ENCODE results near the gene EIF5A.

The EIF5A gene

GRCh38 chr17:7313890-7314718 is 6.7 kb downstream of the EIF5A start:
- DNase-seq = no peak

GRCh38 chr17:7314719-7315569 is 7.5 kb downstream of the EIF5A start, which contains the start of gene GPS2:
TSS of gene GPS2 (minus strand) at chr17:7315360. CDS start at chr17:7315052, 308 bp downstream.
- peak; percentile 77 for DNase-seq

- DNase-seq = no peak
Measured at GRCh38 chr17:7315570-7316235, 8.3 kb downstream of the EIF5A start.

GRCh38 chr17:7317161-7317803 is 9.9 kb downstream of the EIF5A start:
- DNase-seq = no peak

DNA sequence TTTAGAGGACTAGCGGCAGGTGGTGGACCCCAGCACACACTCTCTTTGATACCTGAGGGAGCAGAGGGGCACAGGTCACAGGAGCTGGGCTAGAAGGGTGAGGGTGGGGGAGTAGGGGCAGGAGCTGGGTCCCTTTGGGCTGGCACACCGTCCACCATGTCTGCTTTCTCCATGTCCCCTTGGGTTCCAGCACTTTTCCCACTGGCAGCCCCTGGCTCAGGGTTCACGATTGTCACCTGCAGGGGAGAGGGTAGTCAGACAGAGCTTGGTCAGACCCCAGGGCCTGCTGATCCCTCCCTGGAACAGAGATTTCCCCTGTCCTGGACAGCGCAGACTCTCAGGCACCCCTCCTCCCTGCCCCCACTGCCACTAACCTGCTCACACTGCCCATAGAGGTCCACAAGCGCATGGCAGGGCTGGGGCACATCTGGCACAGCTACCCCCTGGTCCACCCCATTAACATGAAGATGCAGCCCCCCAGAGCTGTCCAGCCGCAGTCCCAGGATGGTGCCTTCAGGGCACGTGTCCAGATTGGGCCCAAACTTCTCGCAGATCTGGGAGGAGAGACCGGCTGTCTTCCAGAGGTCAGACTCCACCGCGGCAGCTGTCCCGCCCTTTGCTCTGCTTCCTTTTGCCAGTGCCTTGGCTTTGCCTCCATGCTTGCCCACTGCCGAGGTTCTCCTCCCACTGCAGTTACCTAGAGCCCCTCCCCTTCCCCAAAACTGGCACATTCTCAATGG is 10.9 kb downstream of the EIF5A start:
- DNase-seq = no peak

GRCh38 chr17:7321466-7321865 is 14.0 kb downstream of the EIF5A start:
- DNase-seq = no peak

- DNase-seq = no peak
Measured at GRCh38 chr17:7322520-7323194, 15.2 kb downstream of the EIF5A start.

DNA sequence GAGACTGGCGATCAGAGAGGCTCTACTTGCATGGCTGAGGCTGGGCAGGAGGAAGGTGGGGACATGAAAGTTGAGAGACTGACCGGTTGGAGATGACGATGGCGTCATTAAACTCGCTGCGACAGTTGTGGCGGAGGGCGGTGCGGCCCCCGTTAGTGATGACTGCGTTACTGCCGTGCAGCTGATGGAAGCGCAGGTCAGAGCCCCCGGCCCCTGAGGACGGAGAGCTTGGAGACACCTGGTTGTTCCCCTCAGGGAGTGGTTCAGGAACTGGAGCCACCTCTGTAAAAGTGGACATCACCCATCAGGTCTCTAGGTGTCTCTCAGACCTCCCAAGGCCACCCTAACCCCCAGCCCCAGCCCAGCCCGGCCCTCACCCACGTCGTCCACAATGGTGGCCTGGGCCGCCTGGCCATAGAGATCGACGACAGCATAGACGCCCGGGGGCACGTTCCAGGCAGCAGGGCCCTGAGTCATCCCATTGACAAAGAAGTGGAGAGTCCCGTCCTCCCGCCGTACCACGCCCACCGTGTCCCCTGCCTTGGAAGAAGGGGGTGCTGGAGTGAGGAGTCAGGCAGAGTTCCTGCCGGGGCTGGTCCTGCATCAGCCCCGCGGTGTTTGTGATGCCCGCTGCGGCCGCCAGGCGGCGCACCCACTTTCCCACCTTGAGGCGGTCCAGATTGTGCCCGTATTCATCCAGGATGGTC is 16.5 kb downstream of the EIF5A start:
- DNase-seq = no peak

DNA sequence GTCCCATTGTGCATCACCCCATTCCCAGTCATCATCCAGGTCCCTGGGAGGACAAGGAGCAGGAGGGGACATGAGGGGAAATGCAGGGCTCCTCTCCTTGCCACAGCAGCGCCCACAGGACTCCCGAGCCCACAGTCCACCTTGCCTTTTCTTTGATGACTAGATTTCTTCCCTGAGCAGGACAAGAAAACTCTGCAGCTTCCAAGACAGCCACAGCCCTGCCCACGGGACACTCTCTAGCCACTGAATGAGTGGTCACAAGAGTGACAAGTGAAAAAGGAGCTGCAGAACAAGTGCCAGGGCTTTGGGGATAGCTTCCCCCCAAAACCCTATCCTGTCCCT is 17.0 kb downstream of the EIF5A start:
- no peak for DNase-seq

GRCh38 chr17:7325031-7325528 is 17.7 kb downstream of the EIF5A start:
- no peak for DNase-seq

DNA sequence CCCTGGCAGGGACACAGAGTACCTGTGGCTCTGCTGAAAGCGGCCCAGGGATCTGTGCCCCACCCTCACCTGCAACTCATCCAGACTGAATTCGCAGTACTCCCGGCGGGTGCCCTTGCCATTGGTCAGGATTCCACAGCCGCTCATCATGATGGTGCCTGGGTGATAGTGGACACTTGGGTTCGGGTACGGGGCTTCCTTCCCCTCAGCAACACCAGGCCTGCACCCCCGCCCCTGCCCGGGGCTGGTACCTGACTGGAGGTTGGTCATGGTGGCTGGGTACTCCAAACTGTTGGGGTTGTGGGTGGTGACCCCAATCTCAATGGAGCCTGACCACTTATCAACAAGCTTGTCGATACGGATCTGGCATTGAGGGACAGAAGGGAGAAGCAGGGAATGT is 18.8 kb downstream of the EIF5A start:
- DNase-seq = no peak

- no peak for DNase-seq
Measured at GRCh38 chr17:7327056-7327455, 19.6 kb downstream of the EIF5A start.

- DNase-seq = no peak
Measured at GRCh38 chr17:7327501-7327900, 20.1 kb downstream of the EIF5A start.

DNA sequence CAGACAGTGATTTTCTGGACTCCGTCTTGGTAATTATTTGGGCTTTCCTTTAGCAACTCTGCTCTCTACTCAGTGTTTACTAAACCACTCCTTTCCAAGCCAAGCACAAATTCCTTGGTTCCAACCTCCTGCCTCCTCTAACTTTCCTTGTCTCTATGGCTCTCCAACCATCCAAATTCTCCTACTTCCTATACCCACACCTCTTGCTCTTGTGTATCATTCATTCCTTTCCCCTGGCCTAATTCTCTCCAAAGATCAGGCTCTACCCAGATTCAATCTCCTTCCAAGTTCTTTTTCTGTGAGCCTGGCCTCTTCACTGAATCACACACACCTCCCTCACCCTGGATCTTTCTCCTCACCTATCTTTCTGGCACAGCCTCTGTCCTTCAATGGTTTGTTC is 20.6 kb downstream of the EIF5A start:
- no peak for DNase-seq

DNA sequence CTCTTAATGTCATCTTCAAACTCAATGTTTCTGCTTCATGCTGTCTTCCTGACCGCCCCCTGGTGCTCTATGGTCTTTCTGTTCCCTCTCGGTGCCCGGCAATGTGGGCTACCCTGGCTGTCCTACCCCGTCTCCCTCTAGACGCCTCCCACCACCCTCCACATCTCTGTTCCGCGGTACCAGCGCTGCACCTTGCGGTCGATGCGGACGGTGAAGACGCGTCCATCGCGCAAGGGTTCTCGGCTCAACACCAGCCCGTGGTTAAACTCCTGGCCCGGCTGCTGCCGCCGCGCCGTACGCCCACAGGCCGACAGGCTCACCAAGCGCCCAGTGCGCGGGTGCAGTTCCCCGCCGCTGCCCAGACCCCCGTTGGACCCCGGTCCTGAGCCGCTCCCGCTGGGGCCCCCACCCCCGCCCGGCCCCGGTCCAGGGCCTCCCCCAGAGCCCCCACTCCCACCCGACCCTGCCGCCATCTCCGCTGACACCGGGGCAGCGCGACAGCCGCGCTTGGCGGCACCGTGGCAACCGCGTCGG is 21.5 kb downstream of the EIF5A start, which contains the start of gene NEURL4:
Gene NEURL4 (minus strand): TSS at position 496 of the 534 bp plus-strand sequence. CDS start 23 bp downstream, at position 473.
- DNase-seq = no peak

- peak; percentile 98 for DNase-seq
Measured at GRCh38 chr17:7329374-7329996, 22.1 kb downstream of the EIF5A start.

- DNase-seq = peak; percentile 80
Measured at GRCh38 chr17:7329997-7330637, 22.7 kb downstream of the EIF5A start.

GRCh38 chr17:7330638-7331015 is 23.2 kb downstream of the EIF5A start:
- DNase-seq = no peak

DNA sequence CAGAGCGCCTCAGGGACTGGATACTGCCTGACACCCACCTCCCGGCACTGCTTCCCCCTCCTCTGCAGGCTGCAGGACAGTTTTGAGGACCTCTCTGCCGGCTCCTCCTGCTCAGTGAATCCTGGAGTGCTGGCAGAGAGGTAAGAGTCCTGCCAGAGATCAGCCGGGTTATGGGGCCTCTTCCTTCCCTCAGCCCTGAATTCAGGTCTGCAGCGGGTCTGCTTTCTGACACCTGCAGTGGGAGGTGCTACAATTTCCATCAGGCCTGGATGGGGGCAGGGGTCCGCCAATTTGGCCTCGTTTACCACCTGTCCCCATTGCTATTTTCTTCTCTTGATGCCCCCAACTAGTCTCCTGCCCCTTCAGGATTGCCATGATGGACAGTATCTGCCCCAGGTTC is 24.7 kb downstream of the EIF5A start:
- DNase-seq = no peak
